Activated T-cell treated with anti-CD3 and anti-CD28 coated beads for 24 hours (primary cell): ENCODE measurements around the gene SAG.

Source experiments
- DNase-seq: peaks from one replicate; pipeline ENCODE4 v3.0.0-alpha.2; 2020; ENCODE audit warnings: low read depth

The SAG gene

DNA sequence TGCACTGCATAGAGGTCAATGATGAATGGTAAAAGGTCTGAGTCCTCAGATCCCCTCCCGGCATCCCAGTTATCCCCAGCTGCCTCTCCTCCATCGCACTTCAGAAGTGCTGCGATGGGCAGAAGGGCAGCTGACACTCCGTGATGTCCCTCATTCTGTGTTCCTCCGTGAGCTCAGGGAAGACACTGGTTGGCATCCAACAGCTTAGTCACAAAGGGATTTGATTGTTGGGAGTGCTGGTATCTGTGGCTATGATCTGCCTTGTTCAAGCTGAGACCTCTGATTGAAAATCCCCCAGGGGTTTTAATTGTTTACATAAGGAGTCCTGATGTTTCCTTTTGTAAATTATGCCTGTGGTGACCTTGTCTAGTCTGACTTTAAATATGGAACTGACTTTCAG lies 19.0 kb upstream of the SAG start:
- DNase-seq = no peak

DNA sequence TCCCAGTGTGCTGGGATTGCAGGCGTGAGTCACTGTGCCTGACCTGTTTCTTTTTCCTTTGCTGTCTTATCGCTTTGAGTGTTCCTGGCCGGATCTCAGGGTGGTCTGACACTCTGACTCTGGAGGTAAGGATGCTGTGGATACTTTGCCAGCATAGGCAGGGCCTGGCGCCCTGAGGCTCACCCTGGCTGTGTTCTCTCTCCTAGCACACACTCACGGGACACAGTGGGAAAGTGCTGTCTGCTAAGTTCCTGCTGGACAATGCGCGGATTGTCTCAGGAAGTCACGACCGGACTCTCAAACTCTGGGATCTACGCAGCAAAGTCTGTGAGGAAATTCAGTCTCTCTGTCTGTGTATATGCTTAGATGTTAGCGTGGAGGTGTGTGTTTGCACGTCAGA lies 18.0 kb upstream of the SAG start:
- DNase-seq = no peak

DNA sequence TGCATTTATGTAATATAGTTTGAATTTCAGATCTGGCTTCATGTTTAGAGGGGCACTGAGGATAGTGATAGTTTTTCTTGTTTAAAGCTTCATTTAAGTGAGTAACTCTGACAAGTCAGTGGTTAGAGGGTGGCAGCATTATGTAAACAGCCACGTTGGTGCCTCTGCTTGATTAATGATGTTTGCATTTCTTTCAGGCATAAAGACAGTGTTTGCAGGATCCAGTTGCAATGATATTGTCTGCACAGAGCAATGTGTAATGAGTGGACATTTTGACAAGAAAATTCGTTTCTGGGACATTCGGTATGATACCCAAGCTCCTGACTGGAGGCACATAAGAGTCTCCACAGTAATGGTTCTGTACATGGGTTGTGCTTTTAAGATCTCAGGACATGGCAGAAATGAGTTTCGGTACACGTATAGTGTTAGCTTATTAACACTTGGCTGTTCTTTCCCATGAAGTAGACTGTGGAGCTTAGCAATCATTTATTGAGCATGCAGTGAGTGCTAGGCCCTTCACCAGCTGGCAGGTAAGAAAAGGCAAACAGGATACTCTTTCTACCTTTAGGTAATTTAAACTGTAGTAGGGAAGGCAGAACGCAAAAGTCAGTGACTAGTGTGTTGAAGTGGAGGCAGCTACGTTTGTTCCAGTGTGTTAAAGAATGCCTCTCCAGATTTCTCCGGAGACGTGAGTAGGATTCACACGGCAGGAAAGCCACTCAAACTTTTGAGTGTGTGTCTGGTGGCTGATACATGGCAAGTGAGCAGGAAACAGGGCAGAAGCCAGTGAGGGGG lies 17.4 kb upstream of the SAG start:
- no peak for DNase-seq

DNA sequence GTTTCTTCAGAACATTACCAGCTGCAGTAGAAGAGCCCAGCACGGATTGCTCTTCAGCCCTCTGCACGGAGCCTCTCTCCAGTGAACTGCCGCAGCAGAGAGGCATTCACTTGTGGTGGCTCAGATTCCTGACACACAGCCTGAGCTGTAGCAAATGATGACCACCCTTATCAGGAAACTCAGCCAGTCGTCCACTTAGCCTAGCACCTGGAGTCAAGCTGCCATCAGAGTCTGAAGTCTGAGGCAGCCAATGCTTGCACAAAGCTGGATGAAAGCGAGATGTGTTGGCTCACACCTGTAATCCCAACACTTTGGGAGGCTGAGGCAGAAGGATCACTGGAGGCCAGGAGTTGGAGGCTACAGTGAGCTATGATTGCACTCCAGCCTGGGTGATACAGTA lies 11.7 kb upstream of the SAG start:
- DNase-seq = no peak

DNA sequence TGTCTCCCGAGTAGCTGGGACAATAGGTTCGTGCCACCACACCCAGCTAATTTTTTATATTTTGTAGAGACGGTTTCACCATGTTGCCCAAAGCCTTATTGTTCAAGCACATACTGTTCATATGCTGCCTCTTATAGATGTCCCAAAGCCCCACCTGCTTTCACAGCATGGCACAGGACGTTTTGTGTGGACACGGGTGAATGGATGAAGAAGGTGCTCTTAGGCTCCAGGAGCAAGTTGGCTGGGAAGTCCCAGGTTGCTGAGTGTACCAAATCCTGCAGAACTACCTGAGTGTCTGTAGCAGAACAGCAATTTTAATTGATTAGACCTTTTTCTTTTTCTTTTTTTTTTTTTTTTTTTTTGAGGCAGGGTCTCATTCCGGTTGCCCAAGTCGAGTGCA lies 10.5 kb upstream of the SAG start:
- no peak for DNase-seq

DNA sequence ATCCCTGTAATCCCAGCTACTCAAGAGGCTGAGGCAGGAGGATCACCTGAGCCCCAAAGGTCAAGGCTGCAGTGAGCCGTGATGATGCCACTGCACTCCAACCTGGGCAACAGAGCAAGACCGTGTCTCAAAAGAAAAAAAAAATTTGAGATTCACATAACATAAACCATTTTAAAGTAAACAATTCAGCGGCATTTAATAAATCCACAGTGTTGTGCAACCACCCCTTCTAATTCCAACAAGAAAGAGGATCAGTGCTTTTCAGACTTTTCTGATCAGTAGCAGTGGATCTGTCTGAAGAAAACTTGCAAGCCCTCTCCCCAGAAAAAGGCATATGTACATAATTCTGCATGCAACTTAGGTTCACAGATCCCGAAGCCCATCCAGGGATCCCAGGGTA lies 7.2 kb upstream of the SAG start:
- no peak for DNase-seq

DNA sequence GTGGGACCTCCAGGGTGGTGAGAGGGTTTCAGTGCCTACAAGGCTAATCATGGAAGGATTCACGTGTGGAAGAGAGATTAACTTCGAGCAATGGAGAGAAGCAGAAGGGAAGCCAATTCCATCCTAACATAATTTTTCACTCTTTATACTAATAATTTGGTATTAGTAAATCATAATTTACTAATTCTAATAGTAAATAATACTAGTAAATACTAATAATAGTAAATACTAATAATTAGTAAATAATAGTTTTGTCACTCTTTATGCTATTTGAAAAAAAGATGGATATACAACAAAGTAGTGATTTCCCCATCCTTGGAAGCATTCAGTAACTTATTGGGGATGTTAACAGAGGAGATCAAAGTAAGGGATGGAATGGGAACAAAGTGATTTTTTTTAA lies 6.4 kb upstream of the SAG start:
- DNase-seq = no peak

DNA sequence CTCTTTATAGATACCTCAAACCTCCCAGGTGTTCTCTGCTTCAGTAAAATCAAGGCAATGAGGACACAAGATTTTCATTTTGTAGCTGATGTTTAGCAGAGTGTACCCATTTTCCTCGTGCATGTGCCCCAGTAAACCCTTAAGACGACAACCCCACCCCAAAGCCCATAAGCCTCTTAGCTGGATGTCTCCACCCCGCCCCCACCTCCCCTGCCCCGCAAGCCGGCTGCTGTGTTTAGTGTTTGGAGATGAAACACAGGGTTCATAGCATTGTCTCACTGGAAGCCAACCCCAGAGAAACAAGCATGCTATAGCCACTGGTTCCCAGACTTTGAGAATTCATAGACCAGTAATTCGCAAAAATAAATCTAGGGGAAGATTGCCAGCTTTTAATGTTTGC lies 5.8 kb upstream of the SAG start:
- DNase-seq = no peak

DNA sequence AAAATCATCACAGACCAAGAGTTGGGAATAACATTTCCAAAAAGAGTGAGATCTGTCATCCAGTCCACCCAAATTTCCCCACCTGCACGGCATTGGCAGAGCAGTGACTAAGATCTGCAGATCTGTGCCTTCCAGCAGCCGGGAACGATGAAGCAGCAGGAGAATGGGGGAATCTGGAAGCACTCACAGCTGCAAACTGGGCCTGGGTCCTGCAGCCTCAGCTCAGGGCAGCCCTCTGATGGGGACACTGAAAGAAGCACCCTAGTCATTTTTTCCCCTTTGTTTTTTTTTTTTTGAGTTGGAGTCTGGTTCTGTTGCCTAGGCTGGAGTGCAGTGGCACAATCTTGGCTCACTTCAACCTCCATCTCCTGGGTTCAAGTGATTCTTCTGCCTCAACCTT lies 4.4 kb upstream of the SAG start:
- no peak for DNase-seq

DNA sequence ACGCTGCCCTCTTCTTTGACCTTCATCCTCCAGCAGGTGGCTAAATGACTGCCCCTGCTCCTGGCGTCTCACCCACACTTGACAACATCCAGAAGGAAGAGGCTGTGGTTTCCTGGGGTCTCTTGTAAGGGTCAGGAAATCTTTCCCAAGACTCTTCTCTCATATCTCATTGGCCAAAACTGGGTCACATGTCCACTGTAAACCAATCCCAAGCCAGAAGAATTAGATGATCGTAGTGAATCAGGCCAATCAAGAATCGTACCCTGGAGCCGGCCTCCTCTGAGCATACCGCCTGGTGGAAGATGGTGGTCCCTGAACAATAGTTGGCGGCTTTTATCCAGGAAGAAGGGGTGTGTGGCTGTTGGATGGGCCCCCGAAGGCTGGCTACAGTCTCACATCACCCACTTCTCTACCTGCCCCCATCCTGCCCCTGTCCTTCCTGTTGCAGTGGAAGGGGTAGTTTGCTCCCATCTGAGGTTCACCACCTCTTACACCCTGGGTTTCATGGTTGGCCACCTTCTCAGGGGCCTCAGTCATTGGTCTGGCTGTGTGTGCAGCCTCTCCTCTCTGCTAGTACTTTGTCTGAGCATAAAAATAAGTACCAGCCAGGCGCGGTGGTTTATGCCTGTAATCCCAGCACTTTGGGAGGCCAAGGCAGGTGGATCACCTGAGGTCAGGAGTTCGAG lies 3.8 kb downstream of the SAG start:
- DNase-seq = no peak

DNA sequence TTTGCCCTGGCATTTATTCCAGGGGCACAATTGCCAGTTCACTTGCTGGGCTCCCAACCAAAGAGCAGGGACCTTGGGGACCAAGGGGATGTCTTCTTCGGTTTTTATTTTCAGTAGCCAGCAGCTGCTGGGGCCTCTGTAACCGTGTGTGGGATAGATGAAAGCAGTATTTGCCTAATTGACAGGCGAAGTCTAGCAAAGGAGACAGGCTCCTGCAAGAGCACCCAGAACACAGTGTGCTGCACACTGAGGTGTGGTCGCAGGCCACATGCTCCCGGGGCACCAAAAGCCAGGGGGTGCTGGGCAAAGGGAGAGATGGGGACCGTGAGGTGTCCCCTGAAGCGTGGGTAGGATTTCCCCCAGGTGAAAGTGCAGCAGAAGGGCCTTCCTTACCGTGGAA lies 5.3 kb downstream of the SAG start:
- DNase-seq = no peak

DNA sequence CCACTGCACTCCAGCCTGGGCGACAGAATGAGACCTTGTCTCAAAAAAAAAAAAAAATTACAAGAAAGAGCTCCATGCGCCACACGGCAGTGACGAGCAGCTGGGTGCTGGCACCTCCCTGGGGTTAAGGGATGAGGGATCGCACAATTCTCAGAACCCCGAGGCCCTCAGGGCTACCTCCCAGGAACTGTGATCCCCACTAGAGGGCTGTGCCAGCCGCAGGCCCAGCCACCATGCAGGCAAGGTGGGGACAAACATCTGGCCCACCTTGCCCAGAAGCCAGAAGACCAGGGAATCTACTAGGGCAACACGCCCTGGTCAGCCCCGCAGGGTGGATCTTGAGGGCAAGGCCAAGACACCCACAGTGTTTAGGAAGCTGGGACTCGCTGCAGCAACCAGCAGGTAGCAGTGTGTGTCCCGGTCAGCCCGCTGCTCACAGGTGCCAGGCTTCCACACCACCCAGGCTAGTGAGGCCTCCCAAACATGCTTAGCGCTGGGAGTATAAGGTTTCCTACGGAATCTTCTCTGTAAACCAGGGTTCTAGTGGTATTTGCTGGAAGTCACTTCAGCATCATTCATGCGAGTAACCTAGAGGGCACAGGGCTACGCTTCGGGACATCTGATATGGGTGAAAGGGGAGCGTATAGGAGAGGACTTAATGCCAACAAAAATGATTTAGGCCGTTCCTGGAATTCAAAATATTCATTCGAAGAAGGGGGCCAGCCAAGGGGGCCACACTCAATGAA lies 6.7 kb downstream of the SAG start:
- DNase-seq = no peak

DNA sequence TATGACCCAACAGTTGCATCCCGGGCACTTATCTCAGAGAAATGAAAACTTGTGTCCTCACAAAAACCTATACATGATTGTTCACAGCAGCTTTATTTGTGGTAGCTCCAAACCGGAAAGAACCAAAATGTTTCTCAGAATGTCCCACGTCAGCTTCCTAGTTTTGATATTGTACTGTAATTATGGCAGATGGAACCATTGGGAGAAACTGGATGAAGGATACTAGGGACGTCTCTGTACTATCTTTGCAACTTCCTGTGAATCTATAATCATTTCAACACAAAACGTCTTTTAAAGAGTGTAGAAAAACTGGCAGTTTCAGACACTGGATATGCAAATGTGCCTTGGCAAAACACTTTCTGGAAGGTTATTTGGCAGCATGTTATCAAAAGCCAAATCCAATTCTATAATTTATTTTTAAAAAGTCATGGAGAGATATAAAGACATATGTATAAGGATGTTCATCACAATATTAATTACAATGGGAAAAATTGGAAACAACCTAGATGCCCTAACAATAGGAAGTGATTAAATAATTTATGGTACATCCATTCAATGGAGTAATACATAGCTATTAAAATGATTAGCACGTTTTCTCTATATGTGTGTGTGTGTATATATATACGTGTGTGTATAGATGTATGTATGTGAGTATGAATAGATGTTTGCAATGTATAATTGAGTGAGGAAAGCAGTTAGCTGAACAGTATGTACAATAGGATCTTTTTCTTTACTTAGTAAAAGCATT lies 9.8 kb downstream of the SAG start:
- DNase-seq = no peak

DNA sequence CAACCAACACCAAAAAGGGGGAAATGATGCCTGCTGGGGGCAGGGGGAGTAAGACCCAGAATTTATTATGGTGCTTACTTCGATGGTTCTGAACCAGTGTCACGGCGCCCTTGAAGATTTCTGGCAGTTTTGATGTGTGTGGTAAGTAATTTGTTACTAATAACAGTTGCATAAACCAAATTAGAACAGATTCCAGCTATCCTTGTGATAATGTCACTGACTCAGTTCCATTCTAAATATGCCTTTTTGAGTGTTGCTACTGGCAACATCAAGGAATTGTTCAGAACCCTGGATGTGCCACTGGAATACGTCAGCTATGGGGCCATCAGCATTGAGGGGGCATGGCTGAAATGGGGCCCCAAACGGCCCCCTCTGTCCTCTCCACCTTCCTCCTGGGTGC lies 11.6 kb downstream of the SAG start:
- no peak for DNase-seq

DNA sequence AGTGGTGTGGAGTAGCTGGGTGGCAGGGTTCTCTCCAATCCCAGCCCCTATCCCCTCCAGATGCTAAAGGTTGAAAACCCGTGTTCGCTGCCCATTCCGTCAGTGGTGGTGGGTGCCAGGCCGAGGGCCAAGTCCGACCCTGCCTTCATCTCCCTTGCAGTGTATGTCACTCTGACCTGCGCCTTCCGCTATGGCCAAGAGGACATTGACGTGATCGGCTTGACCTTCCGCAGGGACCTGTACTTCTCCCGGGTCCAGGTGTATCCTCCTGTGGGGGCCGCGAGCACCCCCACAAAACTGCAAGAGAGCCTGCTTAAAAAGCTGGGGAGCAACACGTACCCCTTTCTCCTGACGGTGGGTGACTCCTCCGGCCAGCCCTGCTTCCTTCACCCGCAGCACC lies 12.9 kb downstream of the SAG start:
- DNase-seq = no peak

DNA sequence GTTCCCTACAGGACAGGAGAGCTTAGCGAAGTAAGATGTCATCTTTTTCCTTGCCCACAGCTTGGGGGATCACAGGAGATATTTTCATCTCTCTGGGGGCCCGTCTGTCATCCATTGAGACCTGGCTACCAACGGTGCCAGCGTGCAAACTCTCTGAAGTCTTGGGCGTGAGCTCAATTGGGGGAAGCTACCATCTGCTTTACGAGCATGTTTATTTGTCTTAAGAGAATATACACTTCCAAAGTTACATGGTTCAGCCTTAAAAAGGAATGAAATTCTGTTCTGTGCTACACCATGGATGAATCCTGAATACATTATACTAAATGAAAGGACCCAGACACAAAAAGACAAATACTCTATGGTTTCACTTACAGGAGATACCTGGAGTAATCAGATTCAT lies 13.6 kb downstream of the SAG start:
- no peak for DNase-seq

DNA sequence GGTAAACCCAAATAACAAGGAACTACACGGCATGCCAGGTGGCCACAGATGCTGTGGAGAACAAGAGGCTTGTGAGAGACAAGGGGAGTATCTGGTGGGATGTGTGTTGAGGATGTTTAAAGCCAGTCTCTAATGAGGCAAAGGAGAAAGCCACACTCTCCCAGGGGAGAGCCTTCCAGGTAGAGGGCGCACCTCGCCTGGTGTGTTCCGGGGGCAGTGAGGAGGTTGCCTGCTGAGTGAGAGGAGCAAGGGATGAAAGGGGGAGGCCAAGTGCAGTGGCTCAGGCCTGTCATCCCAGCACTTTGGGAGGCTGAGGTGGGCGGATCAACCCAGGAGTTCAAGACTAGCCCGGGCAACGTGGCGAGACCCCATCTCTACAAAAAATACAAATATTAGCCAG lies 16.2 kb downstream of the SAG start:
- DNase-seq = no peak

DNA sequence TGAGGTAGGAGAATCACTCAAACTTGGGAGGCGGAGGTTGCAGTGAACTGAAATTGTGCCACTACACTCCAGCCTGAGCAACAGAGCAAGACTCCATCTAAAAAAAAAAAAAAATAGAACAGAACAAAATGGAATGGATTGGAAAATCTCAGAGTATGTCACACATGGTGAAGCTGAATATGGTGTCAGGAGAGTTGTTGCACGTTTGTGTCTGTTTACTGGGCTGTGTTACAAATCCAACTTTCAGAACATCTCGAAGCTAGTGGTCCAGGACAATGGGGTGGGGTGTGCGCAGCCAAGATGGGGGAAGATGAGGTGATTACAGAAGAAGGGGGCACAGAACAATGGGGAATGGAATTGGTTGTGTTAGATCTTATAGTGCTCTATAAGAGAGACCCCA lies 17.6 kb downstream of the SAG start:
- DNase-seq = no peak

DNA sequence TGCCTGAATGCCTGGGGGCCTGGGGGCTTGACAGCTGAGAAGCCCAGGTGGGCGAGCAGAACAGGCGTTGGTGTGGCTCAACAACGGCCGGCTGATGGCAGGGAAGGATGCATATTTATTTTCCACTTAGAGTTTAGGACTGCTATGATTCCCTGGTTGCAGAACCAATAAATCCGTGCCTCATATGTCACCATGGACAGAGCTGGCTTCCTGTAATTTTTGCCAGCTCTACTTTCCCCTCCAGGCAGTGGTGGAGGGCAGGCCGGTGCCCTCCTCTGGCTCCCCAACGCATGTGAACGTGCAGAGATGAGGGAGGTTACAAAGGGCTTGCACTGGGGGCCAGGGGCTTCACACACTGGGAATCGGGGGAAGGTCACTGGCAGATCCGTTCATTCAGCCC lies 18.2 kb downstream of the SAG start:
- DNase-seq = no peak

DNA sequence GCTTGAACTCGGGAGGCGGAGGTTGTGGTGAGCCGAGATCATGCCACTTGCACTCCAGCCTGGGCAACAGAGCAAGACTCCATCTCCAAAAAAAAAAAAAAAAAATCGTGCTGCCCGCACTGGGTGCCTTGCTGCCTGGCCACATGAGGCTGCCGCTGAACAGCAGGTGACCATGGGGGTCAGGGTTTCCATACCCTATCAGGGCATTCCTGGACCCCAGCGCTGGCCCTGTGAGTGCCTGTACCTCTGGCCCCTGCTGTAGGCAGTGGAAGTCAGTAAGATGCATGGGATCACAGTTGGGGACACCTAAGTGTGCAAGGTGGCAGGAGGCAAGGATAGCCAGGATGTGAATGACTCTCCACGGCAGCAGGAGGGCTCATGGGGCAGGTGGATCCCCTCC lies 18.9 kb downstream of the SAG start:
- no peak for DNase-seq

DNA sequence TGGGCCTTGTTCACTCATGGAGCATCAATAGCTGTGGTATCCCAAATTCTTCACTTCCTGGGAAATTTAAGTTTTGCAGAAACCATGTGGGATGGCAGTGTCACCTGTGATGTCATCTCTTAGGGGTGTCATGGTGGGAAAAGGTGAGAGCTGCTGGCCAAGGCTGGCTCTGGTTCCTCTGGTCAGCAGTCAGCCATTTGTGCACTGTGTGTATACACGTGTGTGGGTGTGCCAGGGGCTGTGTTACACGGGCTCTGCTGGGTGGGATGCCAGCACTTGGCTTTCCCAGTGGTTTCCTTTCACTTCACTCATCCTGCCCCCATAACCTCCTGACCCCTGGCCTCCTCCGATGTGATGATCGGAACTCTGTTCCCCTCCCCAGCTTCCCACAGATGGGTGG lies 21.3 kb downstream of the SAG start:
- DNase-seq = no peak

DNA sequence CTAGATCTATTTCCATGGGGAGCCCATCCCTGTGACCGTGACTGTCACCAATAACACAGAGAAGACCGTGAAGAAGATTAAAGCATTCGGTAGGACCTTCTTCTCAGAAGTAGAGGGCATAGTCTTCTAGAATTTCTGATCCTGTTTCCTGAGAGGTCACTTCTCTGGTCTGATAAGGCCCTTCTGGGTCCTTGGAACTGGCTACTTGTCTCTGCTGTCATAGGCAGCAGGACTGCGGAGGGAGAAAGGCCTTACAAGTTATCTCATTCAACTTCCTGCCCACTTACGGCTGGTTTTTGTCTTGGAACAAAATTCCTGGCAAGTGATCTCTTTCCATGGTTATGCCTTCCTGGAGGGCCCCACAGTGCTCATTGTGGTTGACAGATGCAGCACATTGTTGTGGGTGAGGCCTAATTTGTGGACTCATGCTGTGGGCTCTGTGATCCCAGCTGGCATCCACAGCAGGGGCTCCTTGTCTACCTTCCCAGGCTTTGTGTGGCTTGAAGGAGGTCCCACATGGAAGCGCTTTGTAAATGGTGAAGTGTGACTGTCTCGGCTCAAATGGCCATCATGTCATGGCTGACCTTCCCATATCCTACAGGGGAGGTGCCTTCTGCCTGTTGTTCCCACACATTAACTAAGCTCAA lies 22.0 kb downstream of the SAG start:
- no peak for DNase-seq
